GM12891 (cell line): ENCODE data around the gene MDH1B.

Experiments
- POLR2AphosphoS5 ChIP-seq: IDR thresholded peaks from 2 replicates; pipeline ENCODE4 v1.6.1; 2011; ENCODE audit warnings: low read depth, low read length, control low read depth
- TAF1 ChIP-seq: IDR thresholded peaks from 2 replicates; pipeline ENCODE4 v1.6.1; 2011; ENCODE audit warnings: low read depth, low read length, control low read depth

DNA sequence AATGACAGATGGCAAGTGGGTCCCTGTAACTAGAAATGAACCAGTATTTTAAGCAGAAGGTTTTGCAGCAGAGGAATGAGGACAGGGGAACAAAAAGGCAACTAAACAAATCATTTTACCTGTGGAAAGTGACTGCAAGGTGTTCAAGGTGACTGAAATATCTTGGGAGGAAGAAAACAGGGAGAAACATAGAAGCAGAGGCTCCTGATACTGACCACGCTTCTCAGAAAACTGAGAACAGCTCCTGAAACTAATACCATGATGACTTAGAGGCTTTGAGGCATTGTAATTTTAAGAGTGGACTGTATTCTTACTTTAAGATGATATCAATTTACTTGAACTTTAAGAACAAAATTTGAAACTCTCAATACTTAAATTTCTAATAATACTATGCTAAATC lies 46.8 kb downstream of the MDH1B start, which contains the start of gene DYTN:
- no peak for TF ChIP-seq POLR2AphosphoS5
- TF ChIP-seq TAF1 = no peak
